HEK293 (cell line): ENCODE data around the gene NTRK3.

Source experiments
- CTCF ChIA-PET: fragments of 350-600 bp; formaldehyde crosslinking; extraction: SDS; loops from one replicate; lab custom pipeline; 2021; ENCODE audit warnings: antibody characterized with exemption; lab: Yijun Ruan, JAX
- POLR2A ChIA-PET: fragments of 300-600 bp; formaldehyde crosslinking; extraction: SDS; loops from one replicate; lab custom pipeline; 2020; ENCODE audit warnings: antibody characterized with exemption, inconsistent platforms; lab: Yijun Ruan, JAX
- H3K27ac ChIP-seq: fragments of 200-500 bp; sonication (Bioruptor generic); 2 replicates; pipeline ENCODE4 v1.5.1; 2014; ENCODE audit warnings: low read depth, low read length, control low read depth, inconsistent platforms; ENCODE audit errors: extremely low read depth
- H3K36me3 ChIP-seq, 2 experiments: fragments of 200-500 bp in 1 of 2; sonication (Bioruptor generic) in 1 of 2; 1 replicate in 1 of 2; 2 replicates in 1 of 2; pipeline ENCODE4 v1.5.1; 2014 to 2017; ENCODE audit warnings: inconsistent platforms in 2 of 2, low read length in 2 of 2; ENCODE audit not compliant: control insufficient read depth in 2 of 2, insufficient read depth in 1 of 2
- H3K4me1 ChIP-seq: fragments of 200-500 bp; sonication (Bioruptor generic); 2 replicates; pipeline ENCODE4 v1.5.1; 2014; ENCODE audit warnings: mild to moderate bottlenecking, low read length, inconsistent platforms; ENCODE audit not compliant: control insufficient read depth, insufficient read depth
- H3K4me3 ChIP-seq: 2 replicates; pipeline ENCODE4 v1.5.1; 2011; ENCODE audit warnings: low read depth, mild to moderate bottlenecking, control low read depth, low read length, moderate library complexity
- H3K9me3 ChIP-seq: fragments of 200-500 bp; sonication (Bioruptor generic); 2 replicates; pipeline ENCODE4 v1.5.1; 2014; ENCODE audit warnings: low read depth, low read length, inconsistent platforms; ENCODE audit not compliant: control insufficient read depth, insufficient read depth
- ATF2 ChIP-seq: fragments of 450-650 bp; formaldehyde crosslinking; IDR thresholded peaks from 2 replicates; pipeline ENCODE4 v1.5.1; 2016; ENCODE audit warnings: missing biosample characterization, missing genetic modification characterization, low read depth
- HOXC10 ChIP-seq: sonication (generic); formaldehyde crosslinking; IDR thresholded peaks from 2 replicates; pipeline ENCODE4 v1.8.1; 2023; ENCODE audit warnings: mild to moderate bottlenecking, missing genetic modification reagents
- INSM2 ChIP-seq: fragments of 450-650 bp; formaldehyde crosslinking; IDR thresholded peaks from 2 replicates; pipeline ENCODE4 v1.5.1; 2016; ENCODE audit warnings: missing biosample characterization, missing genetic modification characterization
- KLF9 ChIP-seq: fragments of 450-650 bp; formaldehyde crosslinking; IDR thresholded peaks from 2 replicates; pipeline ENCODE4 v1.5.1; 2016; ENCODE audit warnings: missing biosample characterization, missing genetic modification characterization, low read depth
- PRDM10 ChIP-seq: fragments of 450-650 bp; formaldehyde crosslinking; IDR thresholded peaks from 2 replicates; pipeline ENCODE4 v1.5.1; 2016; ENCODE audit warnings: missing biosample characterization, missing genetic modification characterization
- YY2 ChIP-seq: fragments of 450-650 bp; formaldehyde crosslinking; IDR thresholded peaks from 2 replicates; pipeline ENCODE4 v1.5.1; 2016; ENCODE audit warnings: missing biosample characterization, missing genetic modification characterization
- ZBTB49 ChIP-seq: fragments of 450-650 bp; formaldehyde crosslinking; IDR thresholded peaks from 2 replicates; pipeline ENCODE4 v1.5.1; 2016; ENCODE audit warnings: missing biosample characterization, missing genetic modification characterization, low read depth
- ZNF18 ChIP-seq: fragments of 450-650 bp; formaldehyde crosslinking; IDR thresholded peaks from 2 replicates; pipeline ENCODE4 v1.5.1; 2016; ENCODE audit warnings: missing biosample characterization, missing genetic modification characterization
- ZNF24 ChIP-seq: fragments of 450-650 bp; formaldehyde crosslinking; IDR thresholded peaks from 2 replicates; pipeline ENCODE4 v1.5.1; 2016; ENCODE audit warnings: missing biosample characterization, missing genetic modification characterization
- ZNF311 ChIP-seq: fragments of 450-650 bp; formaldehyde crosslinking; IDR thresholded peaks from 2 replicates; pipeline ENCODE4 v1.5.1; 2017; ENCODE audit warnings: missing biosample characterization, missing genetic modification characterization, borderline replicate concordance
- ZNF521 ChIP-seq: fragments of 450-650 bp; formaldehyde crosslinking; IDR thresholded peaks from 2 replicates; pipeline ENCODE4 v1.5.1; 2017; ENCODE audit warnings: missing biosample characterization, mild to moderate bottlenecking, missing genetic modification characterization
- ZNF544 ChIP-seq: fragments of 450-650 bp; formaldehyde crosslinking; IDR thresholded peaks from 2 replicates; pipeline ENCODE4 v1.5.0; 2017; ENCODE audit warnings: missing biosample characterization, missing genetic modification characterization
- ZNF600 ChIP-seq: fragments of 450-650 bp; formaldehyde crosslinking; IDR thresholded peaks from 2 replicates; pipeline ENCODE4 v1.5.1; 2016; ENCODE audit warnings: missing biosample characterization, missing genetic modification characterization
- ZNF785 ChIP-seq: fragments of 450-650 bp; formaldehyde crosslinking; IDR thresholded peaks from 2 replicates; pipeline ENCODE4 v1.5.1; 2016; ENCODE audit warnings: missing biosample characterization, missing genetic modification characterization
- ZSCAN4 ChIP-seq: fragments of 450-650 bp; formaldehyde crosslinking; IDR thresholded peaks from 2 replicates; pipeline ENCODE4 v1.5.1; 2017; ENCODE audit warnings: missing biosample characterization, missing genetic modification characterization

NTRK3 gene

GRCh38 chr15:88288206-88288605, 31.7 kb upstream of the NTRK3 start:
- H3K4me3 ChIP-seq: no peak overlapping the region
- POLR2A ChIA-PET: no interaction called here
- TF ChIP-seq ZNF311: no peak
- TF ChIP-seq ZSCAN4 (tag by site-specific recombination): peak; percentile 88
- TF ChIP-seq ZNF18: no peak
- TF ChIP-seq ZNF24 (tag by site-specific recombination): no peak
- no peak for TF ChIP-seq ZNF521 (tag by site-specific recombination)
- TF ChIP-seq ZNF600 (tag by site-specific recombination): no peak
- TF ChIP-seq PRDM10 (tag by site-specific recombination): no peak
- TF ChIP-seq, all 188 proteins: peak for 1
- Histone ChIP-seq H3K27ac (no peak overlapping the region), H3K9me3 (no peaks in the 10 kb centered on the region), H3K36me3 (no peaks in the 10 kb centered on the region), H3K4me1 (no peaks in the 10 kb centered on the region)
- CTCF ChIA-PET: interaction anchor here (0.6 to 2.5 kb wide), 2 partner anchors 13 to 41 kb away, joined by 3 to 9 read pairs; no protein-coding TSS in a partner anchor

GRCh38 chr15:88284318-88284998, 27.9 kb upstream of the NTRK3 start:
- H3K4me3 ChIP-seq: no peak overlapping the region
- CTCF ChIA-PET: interaction anchor here (0.6 to 14.6 kb wide), 3 partner anchors 10 to 134 kb away, joined by 3 to 182 read pairs (median 20); no protein-coding TSS in a partner anchor

More at GRCh38 chr15:88284318-88284998, 27.9 kb upstream of the NTRK3 start:
- H3K36me3 ChIP-seq: no peaks in the 10 kb centered on the region
- POLR2A ChIA-PET: no interaction called here
- H3K27ac ChIP-seq: no peak overlapping the region
- TF ChIP-seq ZNF544 (tag by site-specific recombination): no peak
- no peak for TF ChIP-seq ZBTB49 (tag by site-specific recombination)
- TF ChIP-seq INSM2 (tag by site-specific recombination): no peak
- TF ChIP-seq ATF2 (tag by site-specific recombination): no peak
- no peak for TF ChIP-seq ZNF600 (tag by site-specific recombination)
- TF ChIP-seq KLF9: no peak
- TF ChIP-seq YY2 (tag by site-specific recombination): no peak
- no peak for TF ChIP-seq ZNF785 (tag by site-specific recombination)
- no peak for TF ChIP-seq HOXC10 (CRISPR knock-in tag)
- TF ChIP-seq, all 188 proteins: peak for 0
- H3K4me1 ChIP-seq: no peaks in the 10 kb centered on the region
- H3K9me3 ChIP-seq: no peaks in the 10 kb centered on the region
